ENCODE measurements around the gene WFIKKN2. TPM values are rescaled to one million over a fixed set of nuclear protein-coding genes. Genes with fewer than 3 reads are reported as not detected.

WFIKKN2 gene
- total and polyA plus RNA-seq, 10 of the 15 experiments (the other 5 are each of a cell fraction or from before 2014, with no cell fraction given), result 0.06 TPM; not detected in 9

- TF ChIP-seq HSF1 (IDR thresholded peaks at IDR 0.05; ENCODE audit: low read depth, low read length), result no peak
- TF ChIP-seq SIN3A (IDR thresholded peaks at IDR 0.05; ENCODE audit: low read depth, low read length), result peak; percentile 72
- no peak for TF ChIP-seq MLLT1 (IDR thresholded peaks at IDR 0.05)
- no peak for TF ChIP-seq MTA3 (IDR thresholded peaks at IDR 0.05; ENCODE audit: borderline replicate concordance, low read length)
- TF ChIP-seq NFXL1 (IDR thresholded peaks at IDR 0.05; ENCODE audit: borderline replicate concordance), result no peak
- TF ChIP-seq SIX5 (IDR thresholded peaks at IDR 0.05; ENCODE audit: low read depth, low read length, severe bottlenecking), result no peak
- TF ChIP-seq EP300 (IDR thresholded peaks at IDR 0.05; ENCODE audit: borderline replicate concordance in 1 of 2, control insufficient read depth in 1 of 2, low read depth in 2 of 2, low read length in 2 of 2), result no peak; a peak in 1 of 4 replicates
- TF ChIP-seq KAT2A (conservative IDR thresholded peaks at IDR 0.05; ENCODE audit: control insufficient read depth, low read depth, low read length), result no peak
- TF ChIP-seq BCLAF1 (IDR thresholded peaks at IDR 0.05), result peak; percentile 31; the same call in 1 of the 2 replicates
- TF ChIP-seq ZNF384 (IDR thresholded peaks at IDR 0.05; ENCODE audit: borderline replicate concordance, low read depth, low read length), result no peak
- 0 out of 4 replicates have a peak, but pooled peaks of 1 of the 2 experiments have one; percentile 4 for TF ChIP-seq SRF (IDR thresholded peaks at IDR 0.05; ENCODE audit: low read depth in 2 of 2, low read length in 2 of 2)
- no peak for TF ChIP-seq BMI1 (IDR thresholded peaks at IDR 0.05; ENCODE audit: borderline replicate concordance)
- peak; percentile 31; the same call in 1 of the 2 replicates for TF ChIP-seq BCL11A (IDR thresholded peaks at IDR 0.05; ENCODE audit: low read depth, low read length)
- TF ChIP-seq STAT1 (conservative IDR thresholded peaks at IDR 0.05), result no peak
- no peak for TF ChIP-seq SPI1 (IDR thresholded peaks at IDR 0.05; ENCODE audit: borderline replicate concordance, insufficient read depth, low read depth, low read length)
- TF ChIP-seq EZH2 (IDR thresholded peaks at IDR 0.05; ENCODE audit: borderline replicate concordance, control insufficient read depth, low read depth, low read length), result no peak
- no peak for TF ChIP-seq ZBTB4 (CRISPR knock-in tag; IDR thresholded peaks at IDR 0.05)
- TF ChIP-seq SMAD5 (IDR thresholded peaks at IDR 0.05; ENCODE audit: low read depth), result peak; percentile 98
- peak; percentile 65; the same call in 1 of the 2 replicates for TF ChIP-seq PAX5 (IDR thresholded peaks at IDR 0.05; ENCODE audit: borderline replicate concordance, low read depth, low read length)
- TF ChIP-seq WRNIP1 (IDR thresholded peaks at IDR 0.05; ENCODE audit: borderline replicate concordance, low read depth, low read length), result no peak
Measured at GRCh38 chr17:50866261-50866949, 31.0 kb downstream of the WFIKKN2 start, which contains the start of gene TOB1 (continued).

All from GM12878 (cell line).